ENCODE measurements around the gene SETDB2. TPM values are rescaled to one million over a fixed set of nuclear protein-coding genes. Genes with fewer than 3 reads are reported as not detected.

The SETDB2 gene
- total and polyA plus RNA-seq, 2 of the 13 experiments (the other 11 are each of a cell fraction or from before 2014, with no cell fraction given): 8.1 to 8.7 TPM

DNA sequence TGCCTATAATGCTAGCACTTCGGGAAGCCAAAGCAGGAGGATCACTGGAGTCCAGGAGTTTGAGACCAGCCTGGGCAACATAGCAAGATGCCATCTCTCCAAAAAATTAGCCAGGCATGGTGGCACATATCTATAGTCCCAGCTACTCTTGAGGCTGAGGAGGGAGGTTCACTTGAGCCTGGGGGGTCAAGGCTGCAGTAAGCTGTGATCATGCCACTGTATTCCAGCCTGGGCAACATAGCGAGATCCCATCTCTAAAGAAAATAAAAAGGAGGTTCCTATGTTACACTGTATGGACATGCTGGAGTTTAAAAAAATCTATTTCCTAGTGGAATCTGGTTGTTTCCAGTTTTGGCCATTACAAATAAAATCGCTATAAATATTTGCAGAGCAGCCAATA, 2.8 kb upstream of the SETDB2 start:
- DNase-seq (ENCODE audit: low spot score): no peak
- H3K27me3 ChIP-seq (ENCODE audit: control insufficient read depth in 1 of 2, insufficient read depth in 2 of 2, low read length in 2 of 2): no peaks in the 10 kb centered on the region; a peak in 1 of 5 replicates
- peaks cover 3% of the 10 kb centered on the region for H3K79me2 ChIP-seq (ENCODE audit: insufficient read depth, low read length)
- no peak overlapping the region for H2AFZ ChIP-seq (ENCODE audit: low read length)
- H3K9me3 ChIP-seq (ENCODE audit: low read length): no peaks in the 10 kb centered on the region
- no peak overlapping the region for H3K9ac ChIP-seq (ENCODE audit: insufficient read depth, low read depth, low read length)
- H3K4me2 ChIP-seq (ENCODE audit: low read depth, low read length): no peak overlapping the region
- BruUV-seq (replicated peaks): no TSS peak
- no peaks in the 10 kb centered on the region for H3K36me3 ChIP-seq (replicated peaks in 1 of 2; ENCODE audit: control insufficient read depth in 1 of 2, insufficient read depth in 2 of 2, low read length in 2 of 2)
- TF ChIP-seq ZNF770 (CRISPR knock-in tag; IDR thresholded peaks at IDR 0.05) (no peak), ZNF331 (CRISPR knock-in tag; IDR thresholded peaks at IDR 0.05) (no peak), ZNF121 (CRISPR knock-in tag; IDR thresholded peaks at IDR 0.05) (peak; percentile 53), CENPX (CRISPR knock-in tag; IDR thresholded peaks at IDR 0.05) (no peak), HDAC2 (CRISPR knock-in tag; IDR thresholded peaks at IDR 0.05) (no peak)
- TF ChIP-seq, protein P1, sequence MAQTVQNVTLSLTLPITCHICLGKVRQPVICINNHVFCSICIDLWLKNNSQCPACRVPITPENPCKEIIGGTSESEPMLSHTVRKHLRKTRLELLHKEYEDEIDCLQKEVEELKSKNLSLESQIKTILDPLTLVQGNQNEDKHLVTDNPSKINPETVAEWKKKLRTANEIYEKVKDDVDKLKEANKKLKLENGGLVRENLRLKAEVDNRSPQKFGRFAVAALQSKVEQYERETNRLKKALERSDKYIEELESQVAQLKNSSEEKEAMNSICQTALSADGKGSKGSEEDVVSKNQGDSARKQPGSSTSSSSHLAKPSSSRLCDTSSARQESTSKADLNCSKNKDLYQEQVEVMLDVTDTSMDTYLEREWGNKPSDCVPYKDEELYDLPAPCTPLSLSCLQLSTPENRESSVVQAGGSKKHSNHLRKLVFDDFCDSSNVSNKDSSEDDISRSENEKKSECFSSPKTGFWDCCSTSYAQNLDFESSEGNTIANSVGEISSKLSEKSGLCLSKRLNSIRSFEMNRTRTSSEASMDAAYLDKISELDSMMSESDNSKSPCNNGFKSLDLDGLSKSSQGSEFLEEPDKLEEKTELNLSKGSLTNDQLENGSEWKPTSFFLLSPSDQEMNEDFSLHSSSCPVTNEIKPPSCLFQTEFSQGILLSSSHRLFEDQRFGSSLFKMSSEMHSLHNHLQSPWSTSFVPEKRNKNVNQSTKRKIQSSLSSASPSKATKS (CRISPR knock-in tag; IDR thresholded peaks at IDR 0.05): no peak
- WGBS (ENCODE audit: low lambda C conversion rate): 98% methylated on average over 3 of the region's 3 CpGs
- ChIA-PET CTCF (ENCODE audit: low intra/inter-chr PET ratio, low total read pairs) (no interaction called here), POLR2A (no interaction called here)
- no peak for ATAC-seq
- no peak overlapping the region for H3K4me3 ChIP-seq (replicated peaks in 1 of 3; ENCODE audit: insufficient read depth in 1 of 3, low read depth in 2 of 3, low read length in 3 of 3)
- H3K4me1 ChIP-seq (ENCODE audit: insufficient read depth, low read length): 0 out of 2 replicates have a peak, but pooled peaks cover 9% of the 10 kb centered on the region
- no peaks in the 10 kb centered on the region for H4K20me1 ChIP-seq (ENCODE audit: insufficient read depth, low read length)
- FAIRE-seq: no peak
- in situ Hi-C loops (cut with HindIII; ENCODE audit: extremely low pct_ligation_motif_present, low pct_unique_long_range_greater_than_20kb) (no loop called here), intact Hi-C loops (cut with micrococcal nuclease; ENCODE audit: unreplicated experiment) (loop anchor here (5.0 kb wide), 1 partner anchor 139 kb away; no protein-coding TSS in a partner anchor)
- no peak overlapping the region for H3K27ac ChIP-seq (ENCODE audit: extremely low read length, insufficient read depth, low read length)
